Esophagus muscularis mucosa (tissue), 3 donors: ENCODE data around the gene TBC1D22A.

Experiments
- EP300 ChIP-seq: sonication (generic); formaldehyde crosslinking; IDR thresholded peaks from one replicate; pipeline ENCODE4 v1.6.1; 2017; ENCODE audit warnings: antibody characterized with exemption
- TF ChIP-seq, protein P1 (sequence below), 3 experiments: fragments of 200-600 bp in 2 of 3; fragments of 450-650 bp in 1 of 3; sonication (generic) in 2 of 3; IDR thresholded peaks; one replicate each; pipeline ENCODE4 v1.5.1; 2017 to 2019; ENCODE audit warnings: antibody characterized with exemption in 3 of 3, mild to moderate bottlenecking in 2 of 3, moderate library complexity in 1 of 3

DNA sequence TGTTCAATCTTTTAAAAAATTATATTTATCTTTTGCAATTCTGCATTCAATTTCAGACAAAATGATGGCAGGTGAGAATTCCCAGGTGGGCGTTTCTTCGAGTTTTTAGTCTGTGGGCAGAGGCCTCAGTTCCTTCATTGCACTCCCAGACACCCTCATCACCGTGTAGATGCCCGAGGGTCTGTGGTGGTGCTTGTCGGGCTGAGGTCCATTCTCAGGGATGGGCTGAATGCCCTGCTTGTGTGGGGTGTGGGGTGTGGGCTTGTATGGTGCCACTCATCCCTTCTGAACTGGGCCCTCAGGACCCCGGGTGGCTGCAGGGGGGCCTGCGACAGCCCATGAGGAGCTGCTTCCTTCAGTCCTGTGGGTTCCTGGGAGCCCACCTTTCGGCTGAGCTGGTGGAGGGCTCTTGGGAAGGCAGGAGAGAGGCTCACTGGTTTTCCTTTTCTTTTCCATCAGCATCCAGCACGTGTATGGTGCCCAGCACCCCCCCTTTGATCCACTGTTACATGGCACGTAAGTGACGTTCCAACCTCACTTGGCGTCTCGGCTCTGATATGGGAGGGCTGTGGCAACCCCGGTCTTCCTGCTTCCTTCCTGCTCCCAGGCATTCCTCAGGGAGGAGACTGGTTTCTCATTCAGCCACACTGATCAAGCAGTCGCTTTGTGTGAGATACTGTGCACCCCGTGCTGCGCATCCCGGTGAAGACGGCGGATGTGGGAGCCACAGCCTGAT lies 29.8 kb downstream of the TBC1D22A start:
- TF ChIP-seq, protein P1, sequence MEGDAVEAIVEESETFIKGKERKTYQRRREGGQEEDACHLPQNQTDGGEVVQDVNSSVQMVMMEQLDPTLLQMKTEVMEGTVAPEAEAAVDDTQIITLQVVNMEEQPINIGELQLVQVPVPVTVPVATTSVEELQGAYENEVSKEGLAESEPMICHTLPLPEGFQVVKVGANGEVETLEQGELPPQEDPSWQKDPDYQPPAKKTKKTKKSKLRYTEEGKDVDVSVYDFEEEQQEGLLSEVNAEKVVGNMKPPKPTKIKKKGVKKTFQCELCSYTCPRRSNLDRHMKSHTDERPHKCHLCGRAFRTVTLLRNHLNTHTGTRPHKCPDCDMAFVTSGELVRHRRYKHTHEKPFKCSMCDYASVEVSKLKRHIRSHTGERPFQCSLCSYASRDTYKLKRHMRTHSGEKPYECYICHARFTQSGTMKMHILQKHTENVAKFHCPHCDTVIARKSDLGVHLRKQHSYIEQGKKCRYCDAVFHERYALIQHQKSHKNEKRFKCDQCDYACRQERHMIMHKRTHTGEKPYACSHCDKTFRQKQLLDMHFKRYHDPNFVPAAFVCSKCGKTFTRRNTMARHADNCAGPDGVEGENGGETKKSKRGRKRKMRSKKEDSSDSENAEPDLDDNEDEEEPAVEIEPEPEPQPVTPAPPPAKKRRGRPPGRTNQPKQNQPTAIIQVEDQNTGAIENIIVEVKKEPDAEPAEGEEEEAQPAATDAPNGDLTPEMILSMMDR (IDR thresholded peaks at IDR 0.05) = no peak
- no peak for TF ChIP-seq EP300
